K562 (cell line): ENCODE results near the gene MTMR6. TPM values are rescaled to one million over a fixed set of nuclear protein-coding genes. Genes with fewer than 3 reads are reported as not detected.

Experiments used
- ATAC-seq: fragments of 200-7000 bp; cut with Tn5 transposase; 3 replicates; pipeline ENCODE4 v1.9.1; 2020; ENCODE audit warnings: moderate library complexity
- BruUV-seq: library from RNA; stranded (reverse); fragments of 400-500 nt; replicated peaks from 2 replicates; lab custom pipeline; 2021; lab: Mats Ljungman, UMichigan
- CTCF ChIA-PET: fragments of 300-600 bp; formaldehyde crosslinking; extraction: SDS; loops from one replicate; lab custom pipeline; 2021; ENCODE audit warnings: low intra/inter-chr PET ratio; lab: Yijun Ruan, JAX
- POLR2A ChIA-PET: fragments of 300-600, 350-650 bp; sonication (Branson Sonifier 250); formaldehyde crosslinking; extraction: SDS; loops from one replicate; lab custom pipeline; 2021; ENCODE audit warnings: antibody characterized with exemption, inconsistent platforms; lab: Yijun Ruan, JAX
- DNase-seq, 4 experiments: peaks; one replicate each; pipeline versions ENCODE4 v3.0.0 to v3.0.0-alpha.2; 2011 to 2018; ENCODE audit warnings: low spot score in 3 of 4, mixed read lengths in 3 of 4; ENCODE audit errors: extremely low read depth in 1 of 4
- FAIRE-seq: peaks from 2 replicates; lab custom pipeline; 2011; peaks lifted over from hg19 to GRCh38; lab: Jason Lieb, UNC
- H2AFZ ChIP-seq: 2 replicates; pipeline ENCODE4 v1.6.0; 2011; ENCODE audit warnings: low read depth, low read length, control low read depth, inconsistent platforms
- H3K27ac ChIP-seq: fragments of 200-600 bp; 3 replicates; pipeline ENCODE4 v1.8.0; 2011; ENCODE audit warnings: low read depth, mild to moderate bottlenecking, control low read depth, inconsistent platforms, low read length, moderate library complexity, mixed read lengths; ENCODE audit errors: extremely low read depth
- H3K27me3 ChIP-seq, 2 experiments: fragments of 300-600 bp in 1 of 2; 2 replicates in 1 of 2; 3 replicates in 1 of 2; pipeline versions ENCODE4 v1.6.0 to v1.8.0; 2011; ENCODE audit warnings: inconsistent platforms in 2 of 2, low read length in 2 of 2, mild to moderate bottlenecking in 1 of 2, mixed read lengths in 1 of 2, moderate library complexity in 1 of 2; ENCODE audit not compliant: control insufficient read depth in 2 of 2, insufficient read depth in 2 of 2
- H3K36me3 ChIP-seq: fragments of 300-600 bp; 3 replicates; pipeline ENCODE4 v1.8.0; 2011; ENCODE audit warnings: mild to moderate bottlenecking, low read length, inconsistent platforms; ENCODE audit not compliant: control insufficient read depth, insufficient read depth
- H3K4me1 ChIP-seq, 2 experiments: fragments of 200-600 bp in 1 of 2; replicated peaks in 1 of 2; 2 replicates in 1 of 2; 3 replicates in 1 of 2; pipeline versions ENCODE4 v1.5.1 to v1.8.0; 2011; ENCODE audit warnings: inconsistent platforms in 2 of 2, low read length in 2 of 2, mild to moderate bottlenecking in 1 of 2, mixed read lengths in 1 of 2, moderate library complexity in 1 of 2; ENCODE audit not compliant: control insufficient read depth in 2 of 2, insufficient read depth in 2 of 2
- H3K4me2 ChIP-seq: 2 replicates; pipeline ENCODE4 v1.6.1; 2011; ENCODE audit warnings: low read length, control low read depth, inconsistent platforms, mixed read lengths; ENCODE audit not compliant: insufficient read depth
- H3K4me3 ChIP-seq: fragments of 200-600 bp; sonication (generic), shearing (Covaris generic); 2 replicates; pipeline ENCODE4 v1.5.1; 2016; ENCODE audit warnings: control low read depth, inconsistent platforms
- H3K79me2 ChIP-seq: fragments of 200-600 bp; 3 replicates; pipeline ENCODE4 v1.8.0; 2011; ENCODE audit warnings: low read length, inconsistent platforms; ENCODE audit not compliant: control insufficient read depth, insufficient read depth
- H3K9ac ChIP-seq, 2 experiments: 2 replicates each; pipeline versions ENCODE4 v1.6.0 to v1.6.1; 2011; ENCODE audit warnings: low read depth in 2 of 2, low read length in 2 of 2, control low read depth in 1 of 2, inconsistent platforms in 1 of 2, mild to moderate bottlenecking in 1 of 2, mixed read lengths in 1 of 2; ENCODE audit not compliant: insufficient read depth in 1 of 2
- H3K9me1 ChIP-seq: one replicate; pipeline ENCODE4 v1.6.0; 2011; ENCODE audit warnings: inconsistent platforms, mild to moderate bottlenecking, low read length, moderate library complexity; ENCODE audit not compliant: control insufficient read depth, insufficient read depth
- H3K9me3 ChIP-seq: replicated peaks from 2 replicates; pipeline ENCODE4 v1.5.1; 2011; ENCODE audit warnings: low read depth, low read length, inconsistent platforms; ENCODE audit not compliant: control insufficient read depth, insufficient read depth
- H4K20me1 ChIP-seq: replicated peaks from 2 replicates; pipeline ENCODE4 v1.6.1; 2011; ENCODE audit warnings: low read length, inconsistent platforms, mixed read lengths; ENCODE audit not compliant: control insufficient read depth, insufficient read depth
- BCOR ChIP-seq: fragments of 450-650 bp; IDR thresholded peaks from 2 replicates; pipeline ENCODE4 v1.6.1; 2016
- CHCHD3 ChIP-seq: fragments of 250-450 bp; sonication (Bioruptor Pico); IDR thresholded peaks from 2 replicates; pipeline ENCODE4 v2.1.2; 2022; ENCODE audit warnings: mild to moderate bottlenecking
- EHMT2 ChIP-seq: fragments of 450-650 bp; IDR thresholded peaks from 2 replicates; pipeline ENCODE4 v1.6.1; 2018; ENCODE audit warnings: antibody characterized with exemption
- ETV6 ChIP-seq, 3 experiments: fragments of 150-350 bp in 1 of 3; sonication (generic) in 1 of 3; formaldehyde crosslinking in 1 of 3; IDR thresholded peaks; 2 replicates each; pipeline versions ENCODE4 v1.6.1 to v1.8.0; 2014 to 2022; ENCODE audit warnings: borderline replicate concordance in 2 of 3, low read depth in 2 of 3, antibody characterized with exemption in 1 of 3, low read length in 1 of 3, mild to moderate bottlenecking in 1 of 3, missing genetic modification reagents in 1 of 3
- HMG20A ChIP-seq: fragments of 450-650 bp; formaldehyde crosslinking; conservative IDR thresholded peaks from 2 replicates; pipeline ENCODE4 v1.4.0; 2020; ENCODE audit warnings: mild to moderate bottlenecking, mixed read lengths
- NFRKB ChIP-seq: fragments of 450-650 bp; IDR thresholded peaks from 2 replicates; pipeline ENCODE4 v1.6.1; 2016; ENCODE audit warnings: low read depth
- NR1H2 ChIP-seq: sonication (generic); formaldehyde crosslinking; IDR thresholded peaks from 2 replicates; pipeline ENCODE4 v1.4.0; 2020; ENCODE audit warnings: mild to moderate bottlenecking, missing genetic modification reagents
- PML ChIP-seq: IDR thresholded peaks from 2 replicates; pipeline ENCODE4 v1.6.1; 2012; ENCODE audit warnings: low read length, inconsistent platforms
- TCF7L2 ChIP-seq: fragments of 150-350 bp; IDR thresholded peaks from 2 replicates; pipeline ENCODE4 v1.6.1; 2016; ENCODE audit warnings: low read depth, mild to moderate bottlenecking, low read length, moderate library complexity
- ZBTB8A ChIP-seq: fragments of 450-650 bp; IDR thresholded peaks from 2 replicates; pipeline ENCODE4 v1.6.1; 2018; ENCODE audit warnings: mild to moderate bottlenecking, moderate library complexity; ENCODE audit not compliant: partially characterized antibody
- ZNF212 ChIP-seq: fragments of 450-650 bp; formaldehyde crosslinking; IDR thresholded peaks from 2 replicates; pipeline ENCODE4 v1.4.0; 2020; ENCODE audit warnings: mild to moderate bottlenecking
- ZNF41 ChIP-seq: fragments of 250-450 bp; sonication (Bioruptor Pico); conservative IDR thresholded peaks from 2 replicates; pipeline ENCODE4 v1.4.0; 2020; ENCODE audit warnings: mild to moderate bottlenecking
- ZNF444 ChIP-seq: fragments of 250-450 bp; sonication (Bioruptor Pico); IDR thresholded peaks from 2 replicates; pipeline ENCODE4 v1.4.0; 2020; ENCODE audit warnings: mild to moderate bottlenecking, moderate library complexity
- ZNF778 ChIP-seq: fragments of 450-650 bp; formaldehyde crosslinking; IDR thresholded peaks from 2 replicates; pipeline ENCODE4 v1.4.0; 2020; ENCODE audit warnings: mild to moderate bottlenecking, moderate library complexity
- WGBS: fragments of 100-300 bp; shearing (Covaris generic); methylation state at CpG from one replicate; pipeline ENCODE4 v1.1.6; 2016; ENCODE audit warnings: low coverage, mixed read lengths; ENCODE audit not compliant: insufficient coverage; ENCODE audit errors: missing lambda C conversion rate; 5-methylcytosine and 5-hydroxymethylcytosine counted together
- in situ Hi-C: fragments of 300-500 bp; cut with MboI; formaldehyde crosslinking; loops from 4 replicates; pipeline ENCODE4 v1.15.0; 2018; ENCODE audit warnings: inconsistent platforms, mixed read lengths
- intact Hi-C: fragments of 100-400 bp; cut with micrococcal nuclease; formaldehyde crosslinking; loops from 2 replicates; pipeline ENCODE4 v1.14.2; 2022
- polyA plus RNA-seq, 8 experiments: library from polyadenylated mRNA; depleted of rRNA in 4 of 8; stranded (reverse) in 5 of 8; unstranded in 3 of 8; fragments of >200 nt; fragmentation: Nextera tagmentation in 2 of 8; fragmentation: Illumina TruSeq in 1 of 8; extraction: Ambion mirVana in 2 of 8; extraction: Trizol in 1 of 8; gene quantifications; 2 replicates each; pipeline versions ENCODE4 v1.2.1 to v1.2.3, GENCODE V29; 2011 to 2014; ENCODE audit warnings: inconsistent platforms in 1 of 8, missing spikeins in 1 of 8
- total RNA-seq, 7 experiments: library from RNA; depleted of rRNA in 6 of 7; stranded (reverse); fragments of >200 nt in 6 of 7; fragmentation: Illumina TruSeq in 2 of 7; extraction: Trizol in 2 of 7; gene quantifications; 2 replicates each; pipeline versions ENCODE4 v1.2.1 to v1.2.3, GENCODE V29; 2011 to 2021; ENCODE audit warnings: low replicate concordance in 1 of 7
- TF ChIP-seq, protein P1 (sequence below): fragments of 450-650 bp; IDR thresholded peaks from 2 replicates; pipeline ENCODE4 v1.6.1; 2017; ENCODE audit warnings: antibody characterized with exemption

MTMR6 gene
- total and polyA plus RNA-seq, 9 of the 15 experiments (the other 6 are each of a cell fraction or from before 2014, with no cell fraction given), result 3.9 to 10.8 (median 7.7) TPM

DNA sequence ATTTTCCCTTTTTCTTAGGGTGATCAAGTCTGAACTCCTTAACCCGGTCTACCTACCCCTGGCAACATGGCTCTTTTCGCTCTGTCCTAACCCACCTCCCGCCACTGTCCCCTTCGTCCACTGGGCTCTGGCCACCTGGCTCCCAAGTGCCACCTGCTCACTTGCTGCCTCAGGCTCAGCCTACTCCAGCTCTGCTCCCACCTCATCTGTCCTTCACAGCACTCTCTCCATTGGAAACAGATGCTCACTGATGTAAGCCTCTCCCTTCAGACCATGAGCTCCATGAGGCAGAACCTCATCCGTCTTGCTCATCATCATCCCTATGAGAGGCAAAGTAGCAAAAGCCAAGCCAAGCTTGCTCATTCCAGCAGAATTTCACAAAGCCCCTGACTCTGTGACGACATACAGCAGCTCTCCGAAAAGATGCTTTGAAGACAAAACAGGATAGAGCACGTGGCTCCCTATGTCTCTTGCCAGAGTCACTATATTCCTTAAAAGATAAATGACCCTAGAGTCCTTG lies 79.9 kb downstream of the MTMR6 start:
- TF ChIP-seq ZNF212 (CRISPR knock-in tag) (no peak), ZBTB8A (no peak), HMG20A (CRISPR knock-in tag) (no peak), NFRKB (no peak), NR1H2 (CRISPR knock-in tag) (no peak), TCF7L2 (no peak), BCOR (no peak), ZNF778 (CRISPR knock-in tag) (no peak), PML (no peak), ETV6 (IDR thresholded peaks at IDR 0.05; ENCODE audit: borderline replicate concordance in 1 of 2, low read depth in 2 of 2, low read length in 1 of 2) (no peak), ETV6 (CRISPR knock-in tag; IDR thresholded peaks at IDR 0.05; ENCODE audit: borderline replicate concordance) (no peak), EHMT2 (no peak), CHCHD3 (CRISPR knock-in tag) (no peak), ZNF444 (no peak), ZNF41 (CRISPR knock-in tag) (no peak)
- TF ChIP-seq, protein P1, sequence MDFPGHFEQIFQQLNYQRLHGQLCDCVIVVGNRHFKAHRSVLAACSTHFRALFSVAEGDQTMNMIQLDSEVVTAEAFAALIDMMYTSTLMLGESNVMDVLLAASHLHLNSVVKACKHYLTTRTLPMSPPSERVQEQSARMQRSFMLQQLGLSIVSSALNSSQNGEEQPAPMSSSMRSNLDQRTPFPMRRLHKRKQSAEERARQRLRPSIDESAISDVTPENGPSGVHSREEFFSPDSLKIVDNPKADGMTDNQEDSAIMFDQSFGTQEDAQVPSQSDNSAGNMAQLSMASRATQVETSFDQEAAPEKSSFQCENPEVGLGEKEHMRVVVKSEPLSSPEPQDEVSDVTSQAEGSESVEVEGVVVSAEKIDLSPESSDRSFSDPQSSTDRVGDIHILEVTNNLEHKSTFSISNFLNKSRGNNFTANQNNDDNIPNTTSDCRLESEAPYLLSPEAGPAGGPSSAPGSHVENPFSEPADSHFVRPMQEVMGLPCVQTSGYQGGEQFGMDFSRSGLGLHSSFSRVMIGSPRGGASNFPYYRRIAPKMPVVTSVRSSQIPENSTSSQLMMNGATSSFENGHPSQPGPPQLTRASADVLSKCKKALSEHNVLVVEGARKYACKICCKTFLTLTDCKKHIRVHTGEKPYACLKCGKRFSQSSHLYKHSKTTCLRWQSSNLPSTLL, result no peak
- CTCF ChIA-PET, result no interaction called here
- WGBS, result 0% methylated on average over 8 of the region's 8 CpGs
- FAIRE-seq, result no peak
- H3K9me1 ChIP-seq, result no peaks in the 10 kb centered on the region
- H3K4me1 ChIP-seq, result no peaks in the 10 kb centered on the region
- H3K9ac ChIP-seq, result no peak overlapping the region
- in situ Hi-C loops, result no loop called here
- no peak overlapping the region for H2AFZ ChIP-seq
- H4K20me1 ChIP-seq, result no peaks in the 10 kb centered on the region
- no peak overlapping the region for H3K27ac ChIP-seq
- POLR2A ChIA-PET, result interaction anchor here (0.8 kb wide), 1 partner anchor 79 kb away, joined by 4 read pairs; no protein-coding TSS in a partner anchor
- DNase-seq, result no peak
- no peaks in the 10 kb centered on the region for H3K9me3 ChIP-seq
- BruUV-seq, result no TSS peak
- H3K36me3 ChIP-seq, result no peaks in the 10 kb centered on the region
- no peak overlapping the region for H3K4me2 ChIP-seq
- peaks cover 14 to 49% of the 10 kb centered on the region in 2 experiments for H3K27me3 ChIP-seq
- no peaks in the 10 kb centered on the region for H3K79me2 ChIP-seq
- H3K4me3 ChIP-seq, result no peak overlapping the region
- intact Hi-C loops, result no loop called here
- no peak for ATAC-seq
